Inflammatory macrophage (primary cell): Measurements from ENCODE around the gene SMOC2.

ENCODE experiments used
- DNase-seq, 2 donors: peaks; one replicate each; pipeline ENCODE4 v3.0.0-alpha.2; 2020 to 2022

SMOC2 gene

DNA sequence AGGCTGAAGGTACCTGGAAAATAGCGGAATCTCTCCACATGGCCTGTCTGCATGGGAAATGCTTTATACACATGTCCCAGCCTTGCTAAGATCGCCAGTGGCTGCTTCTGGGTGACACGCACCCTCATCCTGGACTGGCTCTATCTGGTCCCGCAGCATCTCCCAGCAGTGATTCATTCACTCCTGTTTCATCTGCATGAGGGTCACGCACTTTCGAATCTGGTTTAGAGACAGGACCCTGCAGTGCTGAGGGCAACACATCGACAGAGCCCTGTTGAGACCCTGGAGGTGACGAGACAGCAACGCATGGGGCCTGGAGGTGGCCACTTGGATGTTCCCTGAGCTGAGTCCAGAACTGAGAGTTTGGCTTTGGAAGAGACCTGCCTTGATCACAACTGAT, 136.5 kb downstream of the SMOC2 start:
- no peak for DNase-seq

DNA sequence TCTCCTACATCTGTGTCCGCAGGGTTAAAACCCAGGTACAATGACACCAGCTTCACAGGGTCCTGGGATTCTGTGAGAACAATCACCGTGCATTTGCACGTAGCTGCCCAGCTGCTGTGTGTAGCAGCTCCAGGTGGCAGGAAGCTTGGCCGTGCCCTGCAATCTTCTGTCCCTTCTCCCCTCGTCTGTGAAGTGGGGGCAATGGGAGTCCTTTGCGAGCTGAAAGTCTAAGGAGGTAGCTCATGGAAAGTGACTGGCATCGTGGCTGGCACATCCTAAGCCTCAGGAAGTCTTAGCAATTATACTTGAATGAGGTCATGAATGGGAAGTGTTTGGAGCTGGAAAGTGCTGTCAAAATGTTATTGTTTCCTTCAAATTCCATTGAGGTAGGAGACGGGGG, 137.1 kb downstream of the SMOC2 start:
- DNase-seq = no peak

DNA sequence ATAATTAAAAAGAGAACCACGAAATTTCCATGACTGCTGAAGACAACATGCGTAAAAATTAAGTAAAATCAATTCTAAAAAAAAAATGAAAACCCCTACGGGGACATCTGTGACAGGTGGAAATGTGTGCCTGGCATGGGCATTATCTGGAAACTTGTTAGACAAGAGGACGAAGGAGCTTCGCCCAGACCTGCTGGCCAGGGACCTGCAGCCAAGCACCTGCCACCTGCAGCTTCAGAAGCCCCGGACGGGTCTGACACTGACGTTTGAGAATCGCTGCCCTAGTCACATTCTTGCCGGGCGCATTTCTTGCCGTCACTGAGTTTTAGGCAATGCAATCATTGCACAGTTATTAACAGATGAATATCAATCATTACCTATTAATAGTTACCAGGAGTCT, 140.3 kb downstream of the SMOC2 start:
- no peak for DNase-seq

DNA sequence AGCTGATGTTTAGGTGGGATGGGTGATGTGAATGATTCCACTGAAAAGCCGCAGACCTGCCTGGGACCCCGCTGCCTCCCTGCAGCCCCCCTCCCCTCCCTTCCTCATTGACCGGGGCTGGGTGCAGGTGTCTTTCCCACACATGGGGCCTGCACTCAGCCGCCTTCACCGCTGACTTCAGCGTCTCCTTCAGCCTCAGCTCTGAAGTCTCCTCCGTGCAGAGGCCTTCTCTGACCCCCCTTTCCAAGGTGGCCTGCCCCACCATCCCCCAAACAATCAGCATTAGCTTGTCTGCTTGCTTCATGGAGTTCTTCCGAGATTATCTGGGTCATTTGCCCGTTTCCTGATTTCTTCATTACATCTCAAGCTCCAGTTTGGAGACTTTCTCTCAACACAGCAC, 140.7 kb downstream of the SMOC2 start:
- no peak for DNase-seq

DNA sequence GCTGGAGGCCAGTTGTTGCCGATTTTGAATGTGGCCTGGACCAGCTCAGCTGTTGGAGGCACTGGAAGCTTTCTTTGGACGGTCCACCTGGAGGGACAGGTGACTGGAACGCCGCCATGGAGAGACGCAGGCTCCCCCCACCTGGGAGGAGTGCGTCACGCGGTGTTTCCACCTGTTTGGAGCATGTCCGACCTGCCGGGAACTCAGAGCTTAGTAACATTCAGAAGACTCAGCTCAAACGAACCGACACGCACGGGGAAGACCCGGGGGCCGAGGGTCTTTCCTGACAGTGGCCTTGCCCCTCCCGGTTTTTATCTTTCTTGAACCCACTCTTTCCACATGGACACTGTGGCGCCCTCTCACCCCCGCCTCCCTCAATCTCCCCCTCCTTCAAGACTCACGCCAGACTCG, 141.6 kb downstream of the SMOC2 start:
- DNase-seq = no peak

DNA sequence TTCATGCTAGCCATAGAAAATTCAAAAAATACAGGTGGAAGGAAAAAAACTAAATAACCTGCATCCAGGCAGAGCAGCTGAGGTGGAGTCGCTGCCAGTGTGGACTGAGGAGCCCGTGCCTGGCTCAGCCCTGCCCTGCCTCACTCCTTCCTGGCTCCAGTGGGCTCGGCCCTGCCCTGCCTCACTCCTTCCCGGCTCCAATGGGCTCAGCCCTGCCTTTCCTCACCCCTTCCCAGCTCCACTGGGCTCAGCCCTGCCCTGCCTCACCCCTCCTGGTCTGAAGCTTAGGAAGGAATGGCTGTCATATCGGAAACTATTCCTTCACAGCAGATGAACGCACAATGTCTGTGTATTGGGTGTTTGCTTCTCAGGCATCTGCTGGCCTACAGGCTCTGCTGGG, 142.1 kb downstream of the SMOC2 start:
- no peak for DNase-seq

DNA sequence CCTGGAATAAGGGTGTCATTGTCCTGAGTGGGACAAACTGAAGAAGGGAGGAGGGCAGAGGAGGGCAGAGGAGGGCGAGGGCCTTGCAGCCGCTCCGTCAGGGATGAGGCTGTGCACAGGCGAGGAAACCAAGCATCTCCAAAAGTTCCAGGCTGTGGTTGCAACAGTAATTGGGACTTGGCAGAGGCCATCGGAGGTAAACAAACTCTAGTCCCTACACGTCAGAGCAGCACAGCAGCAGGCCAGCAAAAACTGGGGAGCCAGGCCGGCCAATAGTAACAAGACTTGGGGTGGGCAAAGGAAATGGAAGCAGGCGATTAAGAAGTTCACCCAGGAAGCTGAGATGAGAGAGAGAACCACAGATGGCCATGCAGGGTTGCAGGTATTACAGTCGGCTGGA, 142.8 kb downstream of the SMOC2 start:
- DNase-seq = no peak

DNA sequence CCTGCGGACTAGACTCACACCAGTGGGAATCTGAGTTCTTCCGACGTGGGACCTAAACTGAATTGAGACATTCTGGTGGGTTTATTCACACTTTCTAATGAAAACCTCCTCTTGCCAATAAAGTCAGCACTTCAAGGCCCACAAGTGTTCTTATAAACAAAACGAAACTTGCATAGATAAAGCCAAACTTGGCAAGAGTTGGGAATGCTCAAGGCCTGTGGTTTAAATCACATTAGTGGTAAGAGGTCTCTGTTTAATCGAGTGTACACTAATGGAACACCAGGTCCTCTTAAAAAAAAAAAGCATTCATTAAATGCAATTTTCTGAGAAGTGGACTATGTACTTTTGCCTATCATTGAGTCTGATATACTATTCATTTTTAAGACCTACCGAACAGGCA, 143.3 kb downstream of the SMOC2 start:
- no peak for DNase-seq

DNA sequence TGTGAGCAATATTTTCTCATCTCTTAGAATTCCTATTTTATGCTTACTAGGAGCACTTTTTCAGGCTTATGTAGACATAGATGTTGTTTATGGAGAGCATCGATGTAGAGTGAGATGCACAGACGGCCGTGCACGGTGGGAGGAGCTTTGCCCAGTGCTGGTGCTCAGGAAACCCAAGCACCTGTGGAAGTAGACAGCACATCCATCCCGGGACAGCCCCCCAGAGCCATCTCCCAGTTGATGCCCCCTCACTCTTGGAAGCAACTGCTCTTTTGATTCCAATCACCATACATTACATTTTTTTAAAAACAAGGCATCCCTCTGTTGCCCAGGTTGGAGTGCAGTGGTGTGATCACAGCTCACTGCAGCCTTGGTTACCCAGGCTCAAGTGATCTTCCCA, 143.7 kb downstream of the SMOC2 start:
- DNase-seq = no peak

DNA sequence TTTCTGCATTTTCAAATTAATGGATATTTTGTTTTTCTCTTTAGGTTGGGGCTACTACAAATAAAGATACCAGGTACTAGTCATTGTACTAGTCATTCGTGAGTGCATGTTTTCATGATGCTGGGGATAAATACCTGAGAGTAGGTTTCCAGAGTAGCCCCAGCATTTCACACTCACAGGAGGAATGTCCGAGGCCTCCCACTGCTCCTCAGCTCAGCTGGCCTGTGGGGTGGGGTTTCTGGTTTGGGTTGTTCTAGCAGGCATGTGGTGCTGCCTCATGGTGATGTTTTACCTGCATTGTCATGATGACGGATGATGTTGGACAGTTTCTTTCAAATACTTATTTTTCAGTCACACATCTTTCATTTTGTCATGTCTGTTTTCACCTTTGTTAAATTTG, 144.5 kb downstream of the SMOC2 start:
- DNase-seq = no peak

DNA sequence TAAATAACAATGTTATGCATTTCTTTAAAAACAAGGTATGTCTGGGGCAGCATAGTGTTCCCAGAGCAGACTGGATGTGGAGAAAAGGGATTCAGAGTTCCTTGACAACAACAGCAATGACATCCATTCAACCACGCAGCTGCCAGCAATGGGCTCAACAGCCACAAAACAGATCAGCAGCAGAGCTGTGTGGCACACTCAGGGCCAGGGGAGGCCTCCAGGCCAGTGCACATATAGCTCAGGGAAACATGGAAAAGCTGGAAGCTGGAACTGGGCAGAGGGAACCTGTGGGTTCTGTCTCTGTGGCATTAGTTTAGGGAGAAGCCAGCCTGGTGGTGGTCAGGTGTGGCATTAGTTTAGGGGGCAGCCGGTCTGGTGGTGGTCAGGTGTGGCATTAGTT, 148.3 kb downstream of the SMOC2 start:
- no peak for DNase-seq

DNA sequence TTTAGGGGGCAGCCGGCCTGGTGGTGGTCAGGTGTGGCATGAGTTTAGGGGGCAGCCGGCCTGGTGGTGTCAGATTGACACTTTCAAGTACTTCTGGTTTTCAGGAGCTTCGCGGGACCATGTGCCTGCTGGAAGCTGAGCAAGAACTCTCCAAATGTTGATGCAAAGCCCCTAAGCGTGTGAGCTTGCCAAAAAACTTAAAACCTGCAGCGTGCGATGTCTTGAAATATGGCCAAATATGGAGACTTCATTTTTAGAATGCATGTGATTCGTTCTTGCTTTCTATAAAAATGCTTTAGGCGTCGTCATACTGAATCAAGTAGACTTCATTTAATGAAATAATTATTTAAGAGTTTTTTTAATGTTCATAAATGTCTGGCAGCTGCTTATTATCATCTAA, 149.4 kb downstream of the SMOC2 start:
- no peak for DNase-seq

DNA sequence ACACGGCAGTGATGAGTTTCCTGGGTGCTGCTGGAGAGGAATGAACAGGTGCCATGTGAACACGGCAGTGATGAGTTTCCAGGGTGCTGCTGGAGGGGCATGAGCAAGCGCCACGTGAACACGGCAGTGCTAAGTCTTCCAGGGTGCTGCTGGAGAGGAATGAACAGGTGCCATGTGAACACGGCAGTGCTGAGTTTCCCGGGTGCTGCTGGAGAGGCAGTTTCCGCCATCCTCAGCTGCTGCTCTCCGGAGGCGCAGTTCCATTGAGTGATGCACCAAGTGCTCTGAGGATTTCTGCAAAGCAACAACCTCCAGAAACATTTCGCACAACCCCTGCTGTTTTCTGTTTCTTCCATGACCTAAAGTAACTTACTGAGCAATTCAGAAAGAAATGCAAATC, 155.4 kb downstream of the SMOC2 start:
- no peak for DNase-seq

DNA sequence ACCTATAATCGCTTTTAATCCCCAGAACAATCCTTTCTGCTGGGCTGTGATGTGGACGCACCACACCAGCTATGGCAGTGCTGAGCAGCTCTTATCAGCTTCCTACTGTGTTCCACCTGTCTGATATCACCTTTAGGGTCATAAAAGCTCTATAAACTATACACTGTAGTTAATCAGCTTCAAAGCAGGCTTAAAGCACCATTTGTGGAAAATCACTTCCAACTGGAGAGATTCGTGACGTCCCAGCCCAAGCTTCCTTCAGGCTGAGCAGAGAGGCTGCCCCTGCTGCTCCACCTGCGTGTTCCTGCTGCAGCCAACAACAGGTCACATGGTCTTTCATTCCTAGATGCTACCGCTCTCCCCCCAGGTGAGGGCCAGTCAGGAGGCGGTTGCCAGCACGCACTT, 156.5 kb downstream of the SMOC2 start:
- DNase-seq = no peak

DNA sequence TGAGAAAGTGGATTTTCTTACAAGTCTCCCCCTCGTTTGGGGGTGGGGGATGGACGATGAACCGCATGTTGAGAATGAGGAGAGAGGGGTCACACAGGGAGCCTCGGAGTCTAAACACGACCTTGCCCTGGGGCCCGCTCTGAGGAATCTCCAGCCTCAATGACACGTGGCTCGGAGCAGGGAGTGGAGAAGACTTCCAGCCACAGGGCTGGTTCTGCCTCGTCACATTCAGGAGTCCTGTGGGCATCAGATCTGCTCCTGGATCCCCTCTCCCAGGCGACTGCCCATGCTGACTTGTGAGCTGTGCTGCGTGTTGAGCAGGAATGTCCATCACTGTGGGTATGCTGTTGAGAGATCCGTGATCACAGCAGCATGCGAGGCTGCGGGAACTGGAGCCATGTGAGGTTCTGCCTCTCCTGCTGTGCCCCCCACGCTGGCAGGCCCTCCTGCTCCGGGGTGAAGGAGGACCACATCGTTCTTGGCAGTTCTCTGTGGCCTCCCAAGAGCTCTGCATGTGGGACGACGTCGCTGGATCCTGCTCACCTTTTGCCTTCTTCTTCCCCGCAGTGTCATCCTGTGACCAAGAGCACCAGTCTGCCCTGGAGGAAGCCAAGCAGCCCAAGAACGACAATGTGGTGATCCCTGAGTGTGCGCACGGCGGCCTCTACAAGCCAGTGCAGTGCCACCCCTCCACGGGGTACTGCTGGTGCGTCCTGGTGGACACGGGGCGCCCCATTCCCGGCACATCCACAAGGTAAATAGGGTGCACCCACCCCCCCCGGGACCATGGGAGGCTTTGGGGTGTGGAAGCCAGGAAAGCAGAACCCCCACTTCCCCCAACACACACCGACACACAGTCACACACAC, 157.5 kb downstream of the SMOC2 start:
- no peak for DNase-seq

DNA sequence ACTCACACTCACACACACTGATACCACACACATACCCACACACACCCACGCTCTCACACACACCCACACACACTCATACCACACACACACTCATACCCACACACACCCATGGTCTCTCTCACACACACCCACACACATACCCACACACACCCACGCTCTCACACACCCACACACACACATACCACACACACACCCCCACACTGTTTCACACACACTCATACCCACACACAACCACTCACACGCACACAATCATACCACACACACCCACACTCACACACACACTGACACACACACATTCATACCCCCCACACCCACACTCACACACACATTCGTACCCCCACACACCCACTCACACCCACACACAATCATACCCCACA, 158.1 kb downstream of the SMOC2 start:
- no peak for DNase-seq

DNA sequence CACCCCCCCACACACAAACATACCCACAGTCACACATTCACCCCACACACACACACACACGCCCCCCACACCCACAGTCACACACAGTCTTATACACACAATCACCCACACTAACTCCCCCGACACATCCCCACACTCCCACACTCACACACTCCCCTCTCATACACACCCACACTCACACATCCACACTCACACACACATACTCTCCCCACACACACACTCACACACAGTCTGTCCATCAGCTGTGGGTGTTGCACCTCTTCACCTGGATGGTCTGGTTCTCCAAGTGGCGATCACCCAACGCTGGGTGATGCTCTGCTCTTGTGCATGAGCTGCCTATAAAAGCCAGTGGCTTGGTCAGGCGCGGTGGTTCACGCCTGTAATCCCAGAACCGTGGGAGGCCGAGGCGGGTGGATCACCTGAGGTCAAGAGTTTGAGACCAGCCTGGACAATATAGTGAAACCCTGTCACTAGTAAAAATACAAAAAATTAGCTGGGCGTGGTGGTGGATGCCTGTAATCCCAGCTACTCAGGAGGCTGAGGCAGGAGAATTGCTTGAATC, 158.9 kb downstream of the SMOC2 start:
- DNase-seq = no peak

DNA sequence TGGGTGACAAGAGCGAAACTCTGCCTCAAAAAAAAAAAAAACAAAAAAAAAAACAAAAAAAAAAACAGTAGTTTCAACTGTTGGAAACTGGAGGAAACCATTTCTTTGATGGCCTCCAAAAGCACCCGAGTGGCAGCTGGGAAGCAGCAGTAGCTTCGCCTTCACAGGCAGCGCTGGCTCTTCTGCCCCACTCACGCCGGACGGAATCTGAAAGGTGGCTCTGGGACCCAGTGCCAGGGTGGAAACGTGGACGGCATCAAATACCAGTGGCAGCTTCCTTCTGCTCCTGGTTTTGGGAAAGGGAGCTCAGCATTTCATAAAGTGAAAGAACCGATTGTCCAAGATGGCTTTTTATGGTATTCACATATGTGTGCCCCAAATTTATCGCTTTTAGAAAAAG, 159.4 kb downstream of the SMOC2 start:
- no peak for DNase-seq

DNA sequence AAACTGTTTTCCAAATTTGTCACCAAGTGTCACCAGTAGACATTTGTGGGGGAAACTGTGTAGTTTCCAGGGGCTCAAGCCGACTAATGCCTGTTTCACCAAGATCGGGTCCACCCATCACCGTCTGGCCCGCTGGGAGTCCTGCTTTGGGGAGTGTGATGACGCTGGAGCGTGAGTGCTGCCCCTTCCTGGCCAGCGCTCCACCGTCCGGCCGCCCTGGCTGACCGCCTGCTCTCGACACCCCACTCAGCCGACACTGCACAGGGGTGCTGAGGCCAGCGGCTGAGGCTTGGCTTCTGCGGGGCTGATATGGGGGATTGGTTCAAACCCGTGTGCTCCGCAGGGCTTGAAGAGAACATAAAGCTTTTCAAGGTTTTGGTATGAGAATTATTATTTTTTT, 160.1 kb downstream of the SMOC2 start:
- DNase-seq = no peak

DNA sequence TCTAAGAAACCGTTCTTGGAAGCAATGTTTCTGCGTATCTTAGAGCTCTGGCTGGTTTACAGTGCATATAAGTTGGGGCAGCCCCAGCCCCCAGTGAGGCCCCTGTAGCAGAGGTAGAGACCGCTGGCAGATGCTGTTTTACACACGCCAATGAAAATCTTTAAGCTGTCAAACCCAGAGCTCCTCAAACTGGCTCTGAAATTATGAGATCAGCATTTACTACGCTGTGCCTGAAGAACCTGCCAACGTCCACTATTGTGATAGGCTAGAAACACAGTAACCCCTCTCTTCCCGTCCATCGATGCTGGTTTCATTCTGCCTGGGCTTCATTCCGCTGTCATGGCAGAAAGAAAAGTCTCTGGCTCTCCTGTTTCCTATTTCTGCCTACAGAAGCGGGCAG, 160.6 kb downstream of the SMOC2 start:
- no peak for DNase-seq

DNA sequence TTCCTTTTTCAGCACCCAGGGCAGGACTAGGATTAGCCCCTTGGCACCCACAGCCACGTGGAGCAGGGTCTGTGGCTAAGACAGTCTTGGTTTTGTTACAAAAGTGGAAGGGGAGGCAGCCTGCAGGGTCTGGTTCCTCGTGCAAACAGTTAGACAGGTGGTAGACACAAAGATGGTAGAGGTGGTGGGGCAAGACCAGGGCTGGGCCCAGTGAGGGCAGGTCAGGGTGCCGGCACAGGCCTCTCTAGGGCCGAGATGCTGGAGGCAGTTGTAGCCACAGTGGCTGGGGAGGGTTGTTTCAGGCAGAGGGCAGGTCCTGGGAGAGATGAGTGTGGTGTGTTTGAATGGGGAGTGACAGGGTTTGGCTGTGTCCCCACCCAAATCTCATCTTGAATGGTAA, 161.6 kb downstream of the SMOC2 start:
- DNase-seq = no peak

DNA sequence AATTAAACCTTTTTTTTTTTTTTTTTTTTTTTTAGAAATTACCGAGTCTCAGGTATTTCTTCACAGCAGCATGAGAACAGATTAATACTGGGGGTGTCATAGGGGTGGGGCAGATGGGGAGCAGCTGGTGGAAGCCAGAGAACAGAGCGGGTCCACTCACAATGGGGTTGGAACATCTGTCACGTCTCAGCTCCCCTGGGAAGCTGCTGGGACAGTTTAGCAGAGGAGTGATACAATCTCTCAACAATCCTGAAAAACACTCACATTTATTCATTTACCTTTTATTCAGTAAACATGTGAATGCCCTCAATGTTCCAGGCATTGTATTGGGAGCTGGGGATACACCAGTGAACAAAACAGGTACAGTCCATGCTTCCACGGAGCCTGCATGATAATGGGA, 162.2 kb downstream of the SMOC2 start:
- no peak for DNase-seq

DNA sequence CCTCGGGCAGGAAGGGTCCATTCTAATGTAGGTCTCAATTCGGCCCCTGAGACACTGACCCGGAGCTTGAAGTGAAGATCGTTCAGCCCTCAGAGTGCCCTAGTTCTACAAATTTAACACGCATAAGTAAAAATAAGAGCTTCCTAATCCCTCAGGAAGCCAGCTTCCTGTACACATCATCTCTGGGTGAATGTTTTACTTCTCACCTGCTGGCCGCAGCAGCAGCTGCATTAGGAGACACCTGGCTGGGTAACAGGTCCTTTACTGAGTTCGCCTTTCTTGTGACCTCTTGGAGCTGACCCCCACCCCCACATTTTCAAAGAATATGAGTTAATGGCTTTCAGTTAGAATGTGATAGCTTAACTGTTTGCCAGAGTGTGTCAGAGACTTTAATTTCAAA, 165.0 kb downstream of the SMOC2 start:
- no peak for DNase-seq

DNA sequence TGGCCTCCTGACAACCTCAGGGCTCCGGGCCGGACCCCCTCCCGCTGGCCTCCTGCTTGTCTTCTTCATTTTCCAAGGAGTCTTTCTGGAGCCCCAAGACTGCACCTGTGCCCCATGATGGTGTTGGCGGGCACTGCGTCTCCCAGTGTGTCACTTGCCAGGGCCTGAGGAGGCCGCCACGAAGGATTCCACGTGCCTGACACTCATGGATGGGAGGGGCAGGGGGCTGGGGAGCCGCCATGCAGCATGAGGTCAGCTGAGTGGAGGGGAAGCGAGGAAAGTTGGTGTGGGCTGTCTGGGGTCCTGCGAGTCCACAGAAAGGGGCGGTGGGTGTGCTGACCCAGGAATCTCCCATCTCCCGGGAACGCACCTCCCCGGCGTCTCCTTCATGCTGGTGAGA, 165.7 kb downstream of the SMOC2 start:
- no peak for DNase-seq
